Stimulated activated naive CD4-positive, alpha-beta T cell treated with Interleukin-2 at 50 U/mL for 16 hours (primary cell): Measurements from ENCODE around the gene TUBAL3.
"Not testable (repeated sequence)": the region's sequence is repeated elsewhere in the genome, so short reads cannot be mapped to it uniquely, and the experiment has no call there.

ENCODE experiments used
- DNase-seq: peaks from one replicate; lab custom pipeline; 2025; lab: John Stamatoyannopoulos, UW

TUBAL3 gene

GRCh38 chr10:5379202-5379601 lies 25.4 kb downstream of the TUBAL3 start:
- not testable (repeated sequence) for DNase-seq

- no peak for DNase-seq
Measured at GRCh38 chr10:5376450-5376849, 28.2 kb downstream of the TUBAL3 start.

DNA sequence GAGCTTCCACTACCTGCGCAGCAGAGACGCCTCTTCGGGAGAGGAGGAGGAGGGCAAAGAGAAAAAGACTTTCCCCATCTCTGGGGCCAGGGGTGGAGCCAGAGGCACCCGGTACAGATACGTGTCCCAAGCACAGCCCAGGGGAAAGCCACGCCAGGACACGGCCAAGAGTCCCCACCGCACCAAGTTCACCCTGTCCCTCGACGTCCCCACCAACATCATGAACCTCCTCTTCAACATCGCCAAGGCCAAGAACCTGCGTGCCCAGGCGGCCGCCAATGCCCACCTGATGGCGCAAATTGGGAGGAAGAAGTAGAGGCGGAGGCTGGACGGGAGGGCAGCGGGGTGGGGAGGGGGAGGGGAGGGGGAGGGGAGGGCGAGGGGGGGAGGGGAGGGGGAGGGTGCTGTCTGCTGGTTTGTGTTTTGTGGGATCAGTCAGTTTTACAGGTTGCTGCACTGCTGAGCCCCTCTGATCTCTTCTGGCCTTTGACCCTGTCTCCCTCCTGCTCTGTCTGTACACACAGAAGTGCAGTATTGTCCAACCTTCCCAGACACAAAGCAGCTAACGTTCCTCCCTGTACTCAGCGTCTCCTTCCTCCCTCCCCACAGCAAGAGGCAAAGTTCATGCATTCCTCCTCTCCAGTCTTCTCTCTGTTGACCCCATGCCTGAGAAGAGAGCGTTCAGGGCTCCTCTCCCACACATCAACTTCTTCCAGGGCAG lies 30.6 kb downstream of the TUBAL3 start:
- no peak for DNase-seq

DNA sequence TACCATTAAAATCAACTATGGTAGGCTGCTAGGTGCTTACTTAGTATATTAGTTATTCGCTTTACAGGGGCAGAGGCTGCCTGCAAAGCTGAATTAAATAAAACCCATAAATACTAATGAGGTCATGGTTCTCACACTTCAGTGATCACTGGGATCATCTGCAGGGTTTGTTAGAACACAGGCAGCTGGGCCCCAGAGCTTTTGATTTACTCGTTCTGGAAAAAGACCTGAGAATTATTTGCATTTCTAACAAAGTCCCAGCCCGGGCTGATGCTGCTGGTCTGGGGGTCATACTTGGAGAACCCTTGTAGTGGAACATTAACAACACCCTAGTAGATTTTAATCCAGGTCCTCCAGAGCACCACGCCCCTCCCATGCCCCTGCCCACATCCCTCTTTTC lies 31.3 kb downstream of the TUBAL3 start:
- no peak for DNase-seq

GRCh38 chr10:5370493-5371352 lies 33.9 kb downstream of the TUBAL3 start:
- DNase-seq: no peak

- DNase-seq: no peak
Measured at GRCh38 chr10:5369362-5370158, 35.1 kb downstream of the TUBAL3 start.

DNA sequence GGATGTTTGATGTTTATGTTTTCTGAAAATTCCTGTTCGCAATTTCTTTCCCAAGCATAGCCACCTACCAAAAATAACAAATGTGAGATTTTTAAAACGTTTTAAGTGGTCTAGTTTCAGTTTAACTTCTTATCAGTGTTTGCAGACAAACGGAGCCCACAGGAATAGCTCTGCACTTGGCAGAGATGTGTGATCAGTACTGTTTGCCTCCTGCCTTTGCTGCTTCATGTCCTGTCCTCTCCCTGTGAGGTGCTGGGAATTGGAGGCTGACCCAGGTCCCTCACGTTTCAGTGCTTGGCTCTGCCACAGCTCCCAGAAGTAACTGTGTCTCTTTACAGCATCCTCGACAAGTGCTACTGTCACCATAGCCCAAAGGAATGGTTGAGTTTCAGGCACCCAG lies 38.7 kb downstream of the TUBAL3 start:
- no peak for DNase-seq

GRCh38 chr10:5364890-5365338 lies 39.7 kb downstream of the TUBAL3 start, which contains the start of gene UCN3:
Gene UCN3 (plus strand): TSS chr10:5364966. CDS start chr10:5373721, 8,755 bp downstream.
- DNase-seq: no peak

DNA sequence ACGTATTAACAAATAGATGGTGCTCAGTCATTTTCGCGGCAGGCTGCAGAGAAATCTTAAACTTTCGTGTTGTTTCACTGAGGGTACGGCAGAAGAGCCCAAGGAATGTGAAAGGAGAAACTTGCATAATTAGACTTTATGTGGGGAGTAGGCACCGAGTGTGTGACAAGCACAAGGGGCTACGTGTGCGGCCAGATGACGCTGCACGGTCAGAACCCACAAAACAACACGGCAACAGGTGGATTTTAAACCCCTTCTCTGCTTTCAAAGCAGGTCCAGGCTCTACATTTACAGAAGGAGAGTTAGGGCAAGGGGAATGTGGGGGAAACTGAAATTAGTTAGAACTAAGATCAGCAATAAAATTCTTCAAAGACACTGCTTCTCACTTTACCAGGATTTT lies 40.3 kb downstream of the TUBAL3 start:
- DNase-seq: no peak

DNA sequence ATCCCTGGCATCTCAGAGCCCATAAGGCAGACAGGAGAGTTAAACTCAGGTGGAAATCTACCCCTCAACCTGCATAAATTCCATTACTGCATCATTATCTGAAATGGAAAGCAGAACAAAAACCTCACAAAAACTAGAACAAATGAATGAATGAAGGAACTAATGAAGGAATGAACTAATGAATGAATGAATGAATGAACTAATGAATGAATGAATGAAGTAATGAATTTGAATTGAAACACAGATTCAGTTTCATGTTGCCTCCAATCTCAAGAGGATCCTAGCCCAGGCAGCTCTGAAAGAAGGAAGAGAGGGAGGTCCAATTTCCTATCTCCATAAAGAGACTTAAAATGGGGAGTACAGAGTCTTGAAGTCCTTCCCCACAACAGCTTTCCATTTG lies 41.8 kb downstream of the TUBAL3 start:
- no peak for DNase-seq

GRCh38 chr10:5361966-5362365 lies 42.7 kb downstream of the TUBAL3 start:
- no peak for DNase-seq

DNA sequence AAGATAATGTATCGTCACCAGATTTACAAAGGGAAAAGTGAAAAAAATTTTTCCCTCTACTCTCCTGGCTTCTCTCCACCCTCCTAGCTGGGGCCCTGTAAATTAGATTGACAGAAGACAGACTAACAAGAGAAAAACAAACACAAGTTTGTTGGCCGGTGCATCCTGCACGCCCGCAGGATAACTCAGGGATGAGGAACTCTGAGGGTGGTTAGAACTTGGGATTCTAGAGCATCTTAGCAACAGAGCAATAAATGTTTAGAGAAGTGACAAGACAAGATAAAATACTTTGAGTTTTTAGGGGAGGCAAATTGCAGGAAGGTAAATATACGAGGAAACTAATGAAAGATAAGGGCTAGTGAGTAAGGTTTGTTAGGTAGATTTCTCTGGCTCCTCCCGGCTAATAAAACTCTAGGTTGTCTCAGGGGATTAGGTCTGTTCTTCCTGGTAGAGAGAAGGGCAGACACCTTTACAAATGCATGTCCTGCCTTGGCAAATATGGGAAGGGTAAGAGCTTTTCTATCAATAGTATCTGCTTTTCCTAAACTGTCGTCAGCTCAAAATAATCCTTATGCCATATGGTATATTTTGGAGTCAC lies 44.2 kb downstream of the TUBAL3 start:
- no peak for DNase-seq

GRCh38 chr10:5356302-5356763 lies 48.3 kb downstream of the TUBAL3 start:
- no peak for DNase-seq

GRCh38 chr10:5355594-5356301 lies 48.9 kb downstream of the TUBAL3 start:
- DNase-seq: no peak

DNA sequence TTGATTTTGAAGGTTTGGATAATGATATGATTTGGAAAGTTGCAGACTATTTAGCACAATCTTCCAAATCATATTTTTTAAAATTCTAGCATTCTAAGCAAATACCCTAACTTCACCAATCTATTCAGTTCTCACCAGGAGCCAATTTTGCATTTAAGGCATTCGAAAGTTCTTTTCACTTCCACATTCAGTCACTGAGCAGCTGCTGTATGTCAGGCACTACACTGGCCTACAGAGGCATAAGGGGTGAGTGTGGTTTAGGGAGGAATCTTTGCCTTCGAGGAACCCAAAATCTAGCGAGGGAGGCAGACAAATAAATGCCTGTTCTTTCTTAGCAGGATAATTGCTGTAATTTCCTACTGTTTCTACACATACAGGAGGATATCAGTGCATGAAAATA lies 50.6 kb downstream of the TUBAL3 start:
- no peak for DNase-seq

DNA sequence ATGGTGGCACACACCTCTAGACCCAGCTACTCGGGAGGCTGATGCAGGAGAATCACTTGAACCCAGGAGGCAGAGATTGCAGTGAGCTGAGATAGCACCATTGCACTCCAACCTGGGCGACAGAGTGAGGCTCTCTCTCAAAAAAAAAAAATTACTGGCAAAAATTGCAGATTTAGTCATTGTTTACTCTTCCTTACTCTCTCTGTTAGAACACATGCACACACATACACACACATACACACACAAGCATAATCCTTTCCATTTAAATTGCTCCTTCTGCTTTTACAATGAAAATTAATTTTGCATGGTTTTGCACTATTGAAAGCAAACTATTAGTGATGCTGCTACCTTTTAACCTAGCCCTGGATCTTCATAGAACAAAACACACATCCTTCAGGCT lies 55.3 kb downstream of the TUBAL3 start:
- DNase-seq: no peak

- DNase-seq: no peak
Measured at GRCh38 chr10:5346881-5347280, 57.7 kb downstream of the TUBAL3 start.

GRCh38 chr10:5344746-5345145 lies 59.9 kb downstream of the TUBAL3 start:
- no peak for DNase-seq

GRCh38 chr10:5343979-5344378 lies 60.6 kb downstream of the TUBAL3 start:
- no peak for DNase-seq

GRCh38 chr10:5343561-5343960 lies 61.1 kb downstream of the TUBAL3 start:
- no peak for DNase-seq
